GM19239 (cell line): ENCODE measurements around the gene AP2B1.

Source experiments
- DNase-seq: peaks from one replicate; pipeline ENCODE4 v3.0.0; 2011; ENCODE audit warnings: low spot score; ENCODE audit not compliant: insufficient read length
- FAIRE-seq: peaks from 2 replicates; lab custom pipeline; 2011; peaks lifted over from hg19 to GRCh38; lab: Jason Lieb, UNC

Gene AP2B1

DNA sequence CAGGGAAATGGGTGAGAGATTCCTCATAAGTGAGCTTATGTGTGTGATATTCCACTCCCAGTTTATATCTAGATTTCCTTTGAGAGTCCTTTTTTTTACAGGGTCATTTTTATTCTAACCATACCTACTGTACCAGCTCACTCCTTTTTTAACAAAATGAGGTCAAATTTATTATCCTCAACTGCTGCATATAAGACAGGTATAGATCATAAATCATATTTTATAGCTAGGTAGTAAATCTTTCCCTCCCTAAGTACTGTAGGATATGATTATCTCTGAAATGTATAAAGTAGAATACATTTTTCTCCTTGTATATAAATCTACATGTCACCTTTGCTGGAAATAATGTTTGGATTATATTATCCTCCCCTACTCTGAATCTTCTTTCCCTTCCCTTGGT, 31.5 kb downstream of the AP2B1 start:
- peak; percentile 33 for FAIRE-seq
- no peak for DNase-seq

DNA sequence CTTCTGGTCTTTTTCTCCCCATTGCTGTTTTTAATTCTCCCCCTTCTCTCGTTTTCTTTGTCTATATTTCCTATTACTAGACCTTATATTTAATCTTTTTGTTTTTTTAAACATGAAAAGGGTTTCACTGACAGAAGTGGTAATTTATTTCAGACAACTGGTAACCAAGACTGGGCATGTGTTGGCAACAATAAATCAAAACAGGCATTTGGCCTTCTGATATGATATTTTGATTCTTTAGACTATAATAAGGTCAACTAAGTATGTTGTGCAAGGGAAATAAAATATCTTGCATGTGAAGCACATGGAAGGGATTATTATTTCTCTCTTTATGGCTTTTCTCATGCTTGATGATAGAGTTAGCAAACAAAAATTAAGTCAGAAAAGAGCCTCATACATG, 34.6 kb downstream of the AP2B1 start:
- DNase-seq: no peak
- no peak for FAIRE-seq

DNA sequence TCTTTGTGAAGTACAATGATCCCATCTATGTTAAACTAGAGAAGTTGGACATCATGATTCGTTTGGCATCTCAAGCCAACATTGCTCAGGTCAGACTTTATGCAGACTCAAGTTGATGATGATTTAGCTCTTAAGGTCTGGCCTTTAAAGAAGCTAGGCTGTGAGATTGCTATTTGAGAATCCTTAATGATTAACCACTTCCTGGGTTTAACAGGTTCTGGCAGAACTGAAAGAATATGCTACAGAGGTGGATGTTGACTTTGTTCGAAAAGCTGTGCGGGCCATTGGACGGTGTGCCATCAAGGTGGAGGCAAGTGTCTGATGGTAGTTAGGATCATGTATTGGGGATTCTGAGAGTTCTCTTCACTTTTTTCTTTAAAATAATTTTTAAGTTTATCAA, 40.3 kb downstream of the AP2B1 start:
- FAIRE-seq (peak; percentile 44), DNase-seq (no peak)

DNA sequence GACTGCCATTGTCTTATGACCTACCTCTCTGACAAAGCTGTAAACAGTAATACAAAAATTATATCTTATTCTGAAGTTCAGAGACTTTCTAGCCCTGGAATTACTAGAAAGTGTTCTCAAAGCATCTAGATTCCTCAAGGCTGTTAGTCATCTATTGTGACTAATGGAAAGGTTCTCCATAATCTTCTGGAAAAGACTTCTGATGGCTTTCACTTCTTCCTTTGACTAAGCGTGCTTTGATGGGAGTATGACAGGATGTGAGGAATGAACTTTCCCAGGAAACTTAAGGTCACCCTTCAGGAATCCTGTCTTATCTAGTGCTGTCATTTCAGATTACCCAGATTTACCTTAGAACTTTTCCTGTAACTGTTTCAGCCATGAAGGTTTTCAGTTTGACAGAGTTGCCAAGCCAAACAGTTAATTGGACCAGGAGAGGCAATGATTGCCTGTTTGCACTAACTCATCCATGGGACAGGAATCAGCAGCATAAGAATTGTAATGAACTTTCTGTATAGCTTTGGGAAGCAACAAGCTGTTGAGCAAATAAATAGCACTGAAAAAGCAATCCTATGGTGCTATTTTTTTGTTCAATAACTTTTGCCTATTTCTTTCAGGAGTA, 43.5 kb downstream of the AP2B1 start:
- FAIRE-seq (no peak), DNase-seq (no peak)

DNA sequence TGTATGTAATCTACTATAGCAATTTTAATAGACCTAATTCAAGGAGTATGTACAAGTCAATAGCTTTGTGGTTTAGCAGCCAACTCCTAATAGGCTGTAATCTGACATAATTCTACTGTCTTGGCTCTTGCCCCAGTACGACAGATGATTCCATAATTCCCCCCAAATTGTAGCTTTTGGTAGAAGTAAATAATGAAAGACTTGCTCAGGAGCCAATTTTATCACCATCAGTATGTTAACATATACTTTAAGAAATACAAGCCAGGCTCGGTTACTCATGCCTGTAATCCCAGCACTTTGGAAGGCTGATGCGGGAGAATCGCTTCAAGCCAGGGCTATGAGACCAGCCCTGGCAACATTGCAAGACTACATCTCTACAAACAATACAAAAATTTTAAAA, 53.9 kb downstream of the AP2B1 start:
- no peak for DNase-seq
- no peak for FAIRE-seq

DNA sequence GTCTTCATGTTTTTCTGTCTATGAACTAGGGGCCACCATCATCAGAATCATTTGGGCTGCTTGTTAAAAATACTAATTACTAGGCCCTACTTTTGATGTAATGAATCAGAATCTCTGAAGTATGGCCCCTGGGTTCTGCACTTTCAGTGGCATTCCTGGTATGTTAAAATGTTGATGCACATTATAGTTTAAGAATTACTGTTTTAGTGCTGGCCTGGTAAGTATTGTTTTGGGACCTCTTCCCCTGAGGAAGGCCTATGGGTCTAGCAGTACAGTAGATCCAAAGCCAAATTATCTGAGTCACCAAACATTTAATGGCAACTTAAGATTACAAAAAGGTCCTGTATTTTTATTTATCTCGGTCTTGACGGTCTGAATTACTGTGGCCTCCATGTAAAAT, 58.8 kb downstream of the AP2B1 start:
- FAIRE-seq (no peak), DNase-seq (no peak)

DNA sequence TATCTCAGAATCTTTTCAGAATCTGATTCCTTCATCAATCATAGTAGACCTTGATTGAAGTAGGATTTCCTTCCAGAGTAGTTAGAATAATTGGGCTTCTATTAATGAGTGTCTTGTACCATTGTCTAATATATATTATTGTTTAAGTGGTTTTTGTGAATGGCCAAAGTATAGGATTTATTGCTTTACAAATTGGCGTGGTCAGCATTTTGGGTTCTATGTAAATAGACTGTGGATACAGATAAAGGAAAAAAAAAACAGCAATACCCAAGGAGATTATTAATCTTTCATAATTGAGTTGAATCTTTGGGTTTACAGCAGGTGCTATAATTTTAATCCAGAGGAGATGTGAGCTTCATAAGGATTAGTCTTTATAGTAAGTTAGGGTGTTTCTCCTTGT, 64.3 kb downstream of the AP2B1 start:
- FAIRE-seq (no peak), DNase-seq (no peak)

DNA sequence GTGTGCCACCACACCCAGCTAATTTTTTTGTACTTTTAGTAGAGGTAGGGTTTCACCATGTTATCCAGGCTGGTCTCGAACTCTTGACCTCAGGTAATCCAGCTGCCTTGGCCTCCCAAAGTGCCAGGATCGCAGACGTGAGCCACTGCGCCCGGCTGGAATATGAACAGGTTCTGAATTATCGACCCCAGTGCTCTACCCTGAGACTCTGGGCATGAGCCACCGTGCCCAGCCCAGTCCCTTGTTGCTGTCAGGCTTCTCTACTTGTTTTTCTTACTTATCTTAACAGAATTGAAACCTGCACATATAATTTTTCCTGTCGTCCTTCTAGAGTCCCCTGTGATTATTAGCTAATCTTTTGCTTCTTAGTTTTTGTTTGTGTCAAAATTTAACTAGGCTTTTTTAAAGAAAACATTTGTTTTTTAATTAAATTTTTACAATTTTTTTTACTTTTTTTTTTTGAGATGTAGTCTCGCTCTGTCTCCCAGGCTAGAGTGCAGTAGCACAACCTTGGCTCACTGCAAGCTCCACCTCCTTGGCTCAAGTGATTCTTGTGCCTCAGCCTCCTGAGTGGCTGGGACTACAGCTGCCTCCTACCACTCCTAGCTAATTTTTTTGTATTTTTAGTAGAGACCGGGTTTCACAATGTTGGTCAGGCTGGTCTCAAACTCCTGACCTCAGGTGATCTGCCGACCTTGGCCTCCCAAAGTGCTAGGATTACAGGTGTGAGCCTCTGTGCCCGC, 66.7 kb downstream of the AP2B1 start:
- DNase-seq (no peak), FAIRE-seq (no peak)

DNA sequence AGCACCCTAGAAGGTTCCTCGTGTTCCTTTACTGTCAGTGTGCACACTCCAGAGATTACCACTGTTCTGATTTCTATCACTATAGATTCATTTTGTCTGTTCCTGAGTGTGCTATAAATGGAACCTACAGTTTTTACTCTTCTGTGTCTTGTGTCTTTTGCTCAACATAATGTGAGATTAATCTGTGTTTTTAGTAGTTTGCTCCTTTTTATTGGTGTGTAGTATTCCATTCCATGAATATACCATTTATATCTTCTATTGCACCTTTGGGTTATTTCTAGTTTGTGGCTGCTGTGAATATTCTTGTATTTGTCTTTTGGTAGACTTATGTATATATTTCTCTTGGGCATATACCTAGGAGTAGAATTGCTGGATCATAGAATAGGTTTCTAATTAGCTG, 68.2 kb downstream of the AP2B1 start:
- no peak for FAIRE-seq

DNA sequence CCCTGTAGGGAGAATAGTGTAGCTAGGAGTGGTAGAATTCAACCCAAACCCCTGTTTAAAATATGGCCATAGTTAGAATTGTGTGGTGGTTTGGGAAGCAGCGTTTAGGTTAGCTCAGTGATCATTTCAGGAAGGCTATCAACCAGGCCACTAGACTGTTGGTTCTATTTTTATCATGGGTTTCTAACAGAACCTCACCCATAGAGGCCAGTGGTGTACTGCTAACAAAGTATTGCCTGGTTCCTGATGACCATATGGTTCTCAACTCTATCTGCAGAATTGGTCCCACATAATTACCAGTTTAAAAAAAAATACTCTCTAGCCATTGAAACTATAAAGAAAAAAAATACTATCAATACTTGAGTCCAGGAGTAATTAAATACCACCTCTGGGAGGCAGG, 73.8 kb downstream of the AP2B1 start:
- DNase-seq (no peak), FAIRE-seq (no peak)

More for the DNA sequence above, 68.2 kb downstream of the AP2B1 start:
- DNase-seq: no peak

DNA sequence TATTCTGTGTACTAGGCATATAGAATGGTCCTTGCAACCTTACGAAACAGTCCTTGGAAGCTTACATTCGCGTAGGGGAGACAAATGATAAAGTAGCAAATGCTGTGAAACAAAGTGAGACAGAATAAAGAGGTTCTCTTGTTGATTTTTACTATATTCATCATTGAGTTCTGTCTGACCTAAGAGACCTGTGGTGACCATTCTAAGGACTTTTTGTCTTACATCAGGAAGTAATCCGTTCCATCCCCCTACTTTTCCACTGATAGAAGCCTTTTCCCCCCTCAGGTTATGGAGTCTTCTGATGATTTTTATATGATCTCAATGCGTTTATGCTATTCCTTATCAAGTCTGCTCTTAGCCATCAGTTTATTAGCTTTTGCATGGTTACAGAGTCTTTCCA, 77.6 kb downstream of the AP2B1 start:
- no peak for FAIRE-seq
- no peak for DNase-seq

DNA sequence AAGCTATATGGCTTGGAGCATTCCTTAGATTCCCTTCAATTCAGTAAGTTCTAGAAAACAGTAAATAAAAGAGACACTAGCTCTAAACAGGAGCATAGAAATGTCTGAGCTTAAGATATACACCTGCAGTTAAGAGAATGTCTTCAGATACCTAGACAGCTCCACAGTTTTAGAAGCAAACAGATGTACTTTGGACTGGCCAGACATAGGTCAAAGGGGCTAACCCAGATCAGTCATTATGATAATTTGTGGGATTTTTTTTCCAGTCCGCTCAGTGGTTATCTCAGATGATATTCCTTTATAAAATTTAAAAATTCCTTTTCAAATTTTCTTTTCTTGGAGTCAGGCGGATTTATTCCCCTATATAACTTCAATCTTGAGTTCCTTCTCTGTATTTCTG, 78.5 kb downstream of the AP2B1 start:
- DNase-seq (no peak), FAIRE-seq (no peak)

DNA sequence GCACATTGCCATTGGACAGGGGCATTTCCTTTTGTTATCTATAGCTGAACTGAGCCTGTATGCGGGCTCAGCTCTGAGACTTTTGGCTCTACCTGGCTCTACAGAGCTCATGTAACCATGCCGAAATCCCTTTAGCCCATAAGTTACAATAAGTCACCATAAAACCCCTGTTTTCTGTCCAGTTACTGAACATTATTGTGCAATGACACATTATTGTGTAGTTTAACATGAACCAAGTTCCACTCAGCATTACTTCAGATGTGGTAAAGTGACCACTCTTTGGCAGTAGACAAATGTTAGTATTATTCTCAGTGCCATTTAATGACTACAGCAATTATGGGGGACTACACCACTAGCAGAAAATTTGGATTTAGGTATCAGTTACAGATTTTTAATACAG, 78.9 kb downstream of the AP2B1 start:
- DNase-seq (no peak), FAIRE-seq (peak; percentile 66)

DNA sequence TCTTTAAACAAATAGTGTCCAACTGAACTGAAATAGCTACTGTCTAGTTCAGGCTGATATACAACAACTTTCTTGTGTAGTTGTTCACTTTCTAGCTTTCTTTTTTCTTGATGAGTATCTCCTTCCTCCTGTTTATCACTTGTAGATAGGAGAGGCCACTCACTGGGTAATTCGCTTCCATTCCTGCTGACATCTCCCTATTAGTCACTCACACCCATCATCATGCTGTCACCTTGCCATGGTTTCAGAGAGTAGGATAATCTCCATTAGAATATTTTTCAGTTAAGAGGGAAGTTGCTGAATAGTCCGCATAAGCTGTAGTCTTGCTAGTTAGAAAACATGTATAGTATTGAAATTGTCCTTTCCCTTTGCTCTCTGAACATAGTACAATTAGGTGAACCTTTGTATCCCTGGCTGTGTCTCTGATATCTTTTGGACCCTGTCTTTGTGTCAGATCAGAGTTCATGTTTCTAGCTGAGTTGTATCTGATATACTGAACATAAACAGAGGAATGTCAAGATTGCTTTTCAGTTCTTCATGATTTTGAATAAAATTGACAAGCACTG, 79.9 kb downstream of the AP2B1 start:
- FAIRE-seq (no peak), DNase-seq (no peak)

DNA sequence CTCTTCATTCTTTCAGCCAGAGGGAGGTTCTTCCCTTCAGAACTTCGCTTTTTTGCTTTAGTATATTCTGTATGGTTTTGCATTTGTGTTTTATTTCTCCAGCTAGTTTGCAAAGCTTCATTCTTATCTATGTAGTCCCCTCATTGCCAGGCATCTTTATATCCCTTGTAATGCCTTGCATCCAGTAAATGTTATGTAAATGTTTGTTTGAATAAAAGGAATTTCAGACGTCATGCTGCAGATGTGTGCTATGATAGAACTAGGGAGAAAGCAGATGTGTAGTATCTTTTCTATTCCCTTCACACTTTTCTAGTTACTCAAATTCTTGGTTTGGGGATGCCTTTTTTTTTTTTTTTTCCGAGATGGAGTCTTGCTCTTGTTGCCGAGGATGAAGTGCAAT, 81.7 kb downstream of the AP2B1 start:
- DNase-seq (no peak), FAIRE-seq (no peak)

DNA sequence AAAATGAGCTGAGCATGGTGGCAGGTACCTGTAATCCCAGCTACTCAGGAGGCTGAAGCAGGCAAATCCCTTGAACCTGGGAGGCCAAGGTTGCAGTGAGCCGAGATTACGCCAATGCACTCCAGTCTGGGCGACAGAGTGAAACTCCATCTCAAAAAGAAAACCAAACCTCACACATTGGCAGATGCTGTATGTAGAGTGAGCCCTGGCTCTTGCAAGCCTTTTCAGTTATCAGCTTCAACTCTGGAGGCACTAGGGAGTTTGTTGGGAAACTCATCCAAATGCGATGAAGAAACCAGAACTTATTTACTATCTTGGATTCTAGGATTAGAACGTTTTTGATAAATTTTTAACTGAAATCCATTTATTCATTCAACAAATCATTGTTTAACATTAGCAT, 87.4 kb downstream of the AP2B1 start:
- FAIRE-seq (no peak), DNase-seq (no peak)

DNA sequence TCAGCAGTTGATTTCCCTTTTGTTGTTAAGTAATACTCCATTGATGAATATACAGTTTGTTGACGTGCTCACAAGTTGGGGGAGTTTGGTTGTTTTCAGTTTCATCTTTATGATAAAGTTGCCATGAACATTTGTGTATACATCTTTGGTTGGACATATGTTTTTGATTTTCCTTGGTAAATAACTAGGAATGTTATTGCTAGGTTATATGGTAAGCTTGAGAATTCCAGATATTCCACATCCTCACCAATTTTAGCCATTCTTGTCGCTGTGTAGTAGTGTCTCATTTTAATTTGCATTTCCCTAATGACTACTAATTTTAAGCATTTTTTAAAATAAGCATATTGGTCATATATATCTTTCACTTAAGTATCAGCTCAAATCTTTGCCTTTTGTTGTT, 89.3 kb downstream of the AP2B1 start:
- FAIRE-seq (no peak), DNase-seq (no peak)

DNA sequence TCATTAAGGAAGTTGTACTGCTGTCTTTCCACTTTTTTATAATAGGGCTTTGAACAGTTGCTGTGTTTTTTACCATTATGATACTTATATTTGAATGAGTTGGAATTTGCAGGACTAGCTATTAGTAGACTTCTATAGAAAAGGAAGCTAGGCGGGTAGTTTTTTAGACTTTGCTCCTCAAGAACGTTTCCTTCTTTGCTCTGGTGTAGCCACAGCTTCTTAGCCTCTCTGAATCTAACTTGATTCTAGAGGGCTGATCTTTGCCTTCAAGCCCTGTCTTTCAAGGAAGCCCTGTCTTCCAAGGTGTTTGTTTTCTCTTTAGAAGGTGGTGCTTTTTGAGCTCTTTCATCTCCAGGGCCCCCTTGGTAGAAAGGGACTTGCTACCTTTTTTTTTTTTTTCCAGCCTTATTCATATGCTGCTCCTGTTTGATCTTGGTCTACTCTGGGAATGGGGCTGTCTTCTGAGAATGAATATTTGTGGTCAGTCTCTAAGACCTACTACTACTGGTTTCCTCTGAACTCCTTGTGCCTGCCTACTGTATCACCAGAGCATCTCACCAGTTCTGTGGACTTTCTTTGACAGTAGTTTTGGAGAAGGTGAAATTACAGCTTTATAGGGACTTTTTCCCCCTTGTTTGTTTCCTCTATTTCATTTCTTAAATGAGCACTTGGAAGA, 92.0 kb downstream of the AP2B1 start:
- no peak for DNase-seq
- FAIRE-seq: no peak

DNA sequence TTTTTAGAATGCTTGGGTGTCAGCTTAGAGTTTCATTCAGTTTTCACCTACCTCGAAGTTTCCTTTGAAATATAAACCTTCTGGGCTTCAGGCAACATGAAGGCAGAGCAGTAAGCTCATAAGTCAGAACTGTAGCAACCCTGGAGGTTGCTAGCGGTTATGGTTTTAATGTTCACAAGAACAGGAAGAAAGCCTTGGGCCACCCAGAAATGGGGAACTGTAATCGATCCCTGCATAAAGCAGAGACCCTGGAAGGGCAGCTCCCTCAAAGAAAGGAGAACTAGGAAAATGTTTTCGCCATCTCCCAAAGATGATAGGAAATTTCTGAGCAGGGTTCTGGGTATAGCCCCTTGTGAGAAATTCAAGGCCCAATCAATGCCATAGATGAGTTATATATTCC, 96.5 kb downstream of the AP2B1 start:
- no peak for FAIRE-seq
- no peak for DNase-seq

DNA sequence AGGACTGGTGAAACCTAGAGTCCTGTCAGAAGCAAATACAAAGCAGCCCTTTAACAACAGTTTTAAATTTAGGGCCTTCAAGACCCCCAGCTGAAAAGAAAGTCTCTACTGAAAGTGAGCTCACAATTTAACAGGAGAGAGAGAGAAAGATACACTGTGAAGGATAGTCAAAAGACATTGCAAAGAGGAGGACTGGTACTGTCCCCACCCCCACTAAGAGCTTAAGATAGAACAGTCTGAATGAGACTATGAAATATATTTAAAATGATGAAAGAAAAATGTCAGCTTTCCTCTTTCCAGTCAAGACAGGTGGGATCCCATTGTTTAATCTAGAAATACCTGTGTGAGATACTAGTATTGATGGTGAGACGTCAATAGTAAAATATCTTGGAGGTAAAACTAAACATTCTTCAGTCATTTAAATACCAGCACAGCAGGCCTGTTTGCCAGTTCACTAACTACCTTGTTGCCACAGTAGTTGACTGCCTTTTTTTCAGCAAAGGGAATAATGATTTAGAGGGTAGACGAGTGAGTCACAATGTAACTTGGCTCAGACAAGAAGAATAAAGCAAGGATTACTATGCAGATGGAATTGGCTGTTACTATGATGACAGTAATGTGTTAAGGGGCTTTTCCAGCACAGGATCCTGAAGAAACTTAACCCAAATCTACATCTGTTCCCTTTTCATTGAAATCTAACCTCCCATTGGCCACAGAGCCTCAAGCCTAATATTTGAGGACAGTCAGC, 97.1 kb downstream of the AP2B1 start:
- no peak for FAIRE-seq
- no peak for DNase-seq
